Testis (tissue), 3 donors: ENCODE measurements around the gene CD48. TPM values are rescaled to one million over a fixed set of nuclear protein-coding genes. Genes with fewer than 3 reads are reported as not detected.

Experiments
- DNase-seq: peaks from one replicate; pipeline ENCODE4 v3.0.0-alpha.2; 2019
- H3K27ac ChIP-seq, 2 donors: fragments of 200-600 bp; sonication (generic); one replicate each; pipeline ENCODE4 v1.5.1; 2019
- H3K27me3 ChIP-seq: fragments of 200-600 bp; sonication (generic); one replicate; pipeline ENCODE4 v1.5.1; 2019
- H3K36me3 ChIP-seq: fragments of 200-600 bp; sonication (generic); one replicate; pipeline ENCODE4 v1.5.1; 2017; ENCODE audit warnings: low read depth; ENCODE audit errors: missing control alignments
- H3K4me1 ChIP-seq: fragments of 200-600 bp; sonication (generic); one replicate; pipeline ENCODE4 v1.5.1; 2019
- H3K4me3 ChIP-seq, 2 donors: fragments of 200-600 bp; sonication (generic); one replicate each; pipeline ENCODE4 v1.5.1; 2017 to 2019
- H3K9me3 ChIP-seq: fragments of 200-600 bp; sonication (generic); one replicate; pipeline ENCODE4 v1.5.1; 2017
- POLR2A ChIP-seq: fragments of 450-650 bp; IDR thresholded peaks from one replicate; pipeline ENCODE4 v1.6.1; 2017; ENCODE audit warnings: antibody characterized with exemption, mild to moderate bottlenecking, moderate library complexity
- WGBS, 2 donors: methylation state at CpG; one replicate each; pipeline ENCODE4 v1.1.5; 2018; 5-methylcytosine and 5-hydroxymethylcytosine counted together
- intact Hi-C: fragments of 100-400 bp; cut with DNase I; formaldehyde crosslinking; loops from one replicate; pipeline ENCODE4 v1.15.1; 2023; ENCODE audit warnings: low total_unique reads
- polyA plus RNA-seq: library from polyadenylated mRNA; stranded (reverse); fragments of 350-450 nt; fragmentation: Illumina TruSeq; extraction: RNeasy Lipid Tissue Mini Kit (QIAGEN cat#74804); gene quantifications from one replicate; pipeline ENCODE4 v1.2.3, GENCODE V29; 2014; ENCODE audit warnings: low read depth, low replicate concordance; ENCODE audit not compliant: insufficient read depth
- total RNA-seq, 2 donors: library from RNA; depleted of rRNA; stranded (reverse); fragments of >200 nt; gene quantifications; one replicate each; pipeline ENCODE4 v1.2.3, GENCODE V29; 2016
- TF ChIP-seq, protein P1 (sequence below), 3 experiments: fragments of 450-650 bp in 2 of 3; fragments of 200-600 bp in 1 of 3; sonication (generic) in 1 of 3; IDR thresholded peaks; one replicate each; pipeline ENCODE4 v1.5.1; 2016 to 2019; ENCODE audit warnings: antibody characterized with exemption in 3 of 3, mild to moderate bottlenecking in 2 of 3, moderate library complexity in 1 of 3

The CD48 gene
- total and polyA plus RNA-seq, 3 donors from 2014 or later: 0.63 to 6.1 (median 1.4) TPM

DNA sequence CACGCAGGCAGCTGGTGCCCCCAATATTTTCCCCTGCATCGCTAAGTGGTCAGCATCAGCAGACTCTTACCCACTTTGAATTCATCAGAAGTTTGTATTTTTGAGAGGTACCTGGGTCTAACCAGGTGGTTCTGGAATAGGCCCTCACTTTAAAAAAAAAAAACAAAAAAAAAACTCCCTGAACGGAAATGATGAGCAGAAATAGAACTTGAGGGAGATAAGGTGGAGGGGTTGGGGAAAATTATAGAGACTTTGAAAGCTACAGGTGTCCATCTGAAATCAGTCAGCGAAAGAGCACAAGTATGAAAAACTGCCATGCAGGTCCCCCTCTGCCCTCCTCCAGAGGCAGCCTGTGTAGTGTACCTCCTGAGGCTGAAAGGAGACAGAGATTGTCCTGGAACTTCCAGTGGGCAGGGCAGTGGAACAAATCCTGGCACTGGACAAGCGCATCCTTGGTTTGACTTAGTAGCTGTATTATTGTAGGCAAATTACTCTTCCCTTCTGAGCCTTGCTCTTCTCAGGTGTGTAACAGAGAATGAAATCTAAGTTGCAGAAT, 28.6 kb upstream of the CD48 start:
- WGBS, 2 donors: 84 to 94% methylated on average over 5 of the region's 5 CpGs
- intact Hi-C loops: no loop called here
- Histone ChIP-seq H3K36me3 (no peaks in the 10 kb centered on the region), H3K9me3 (no peaks in the 10 kb centered on the region), H3K27me3 (no peaks in the 10 kb centered on the region), H3K4me3 (no peak overlapping the region), H3K4me1 (no peaks in the 10 kb centered on the region), H3K27ac (no peak overlapping the region)
- TF ChIP-seq POLR2A: no peak
- TF ChIP-seq, protein P1, sequence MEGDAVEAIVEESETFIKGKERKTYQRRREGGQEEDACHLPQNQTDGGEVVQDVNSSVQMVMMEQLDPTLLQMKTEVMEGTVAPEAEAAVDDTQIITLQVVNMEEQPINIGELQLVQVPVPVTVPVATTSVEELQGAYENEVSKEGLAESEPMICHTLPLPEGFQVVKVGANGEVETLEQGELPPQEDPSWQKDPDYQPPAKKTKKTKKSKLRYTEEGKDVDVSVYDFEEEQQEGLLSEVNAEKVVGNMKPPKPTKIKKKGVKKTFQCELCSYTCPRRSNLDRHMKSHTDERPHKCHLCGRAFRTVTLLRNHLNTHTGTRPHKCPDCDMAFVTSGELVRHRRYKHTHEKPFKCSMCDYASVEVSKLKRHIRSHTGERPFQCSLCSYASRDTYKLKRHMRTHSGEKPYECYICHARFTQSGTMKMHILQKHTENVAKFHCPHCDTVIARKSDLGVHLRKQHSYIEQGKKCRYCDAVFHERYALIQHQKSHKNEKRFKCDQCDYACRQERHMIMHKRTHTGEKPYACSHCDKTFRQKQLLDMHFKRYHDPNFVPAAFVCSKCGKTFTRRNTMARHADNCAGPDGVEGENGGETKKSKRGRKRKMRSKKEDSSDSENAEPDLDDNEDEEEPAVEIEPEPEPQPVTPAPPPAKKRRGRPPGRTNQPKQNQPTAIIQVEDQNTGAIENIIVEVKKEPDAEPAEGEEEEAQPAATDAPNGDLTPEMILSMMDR (IDR thresholded peaks at IDR 0.05): no peak
- no peak for DNase-seq

DNA sequence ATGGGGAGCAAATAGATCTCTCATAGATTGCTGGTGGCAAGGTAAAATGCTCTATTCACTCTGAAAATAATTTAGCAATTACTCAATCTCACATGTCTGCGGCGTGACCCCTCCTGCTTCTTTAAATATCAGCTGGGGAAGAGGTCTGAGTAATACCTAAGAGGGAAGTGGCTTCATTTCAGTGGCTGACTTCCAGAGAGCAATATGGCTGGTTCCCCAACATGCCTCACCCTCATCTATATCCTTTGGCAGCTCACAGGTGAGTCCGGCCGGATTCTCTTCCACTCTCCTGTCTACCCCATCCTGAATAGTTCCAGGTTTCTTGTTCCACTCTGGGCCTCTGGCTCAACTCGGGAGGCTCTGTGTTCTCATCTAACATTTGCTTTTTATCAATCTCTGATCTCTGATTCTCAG, 27.5 kb upstream of the CD48 start, which contains the start of gene SLAMF7:
SLAMF7 (plus strand) TSS at position 150 of the 414 bp plus-strand sequence; CDS start at position 205, 55 bp downstream.
- intact Hi-C loops: no loop called here
- TF ChIP-seq, protein P1 (IDR thresholded peaks at IDR 0.05): no peak
- no peak for TF ChIP-seq POLR2A
- H3K4me1 ChIP-seq: no peaks in the 10 kb centered on the region
- no peak for DNase-seq
- no peak within 1 kb of the TSS for H3K27ac ChIP-seq
- no peak within 1 kb of the TSS for H3K4me3 ChIP-seq
- WGBS, 2 donors: 85 to 88% methylated on average over 5 of the region's 5 CpGs
- H3K36me3 ChIP-seq: no peaks in the 10 kb centered on the region
- H3K9me3 ChIP-seq: no peaks in the 10 kb centered on the region
- no peaks in the 10 kb centered on the region for H3K27me3 ChIP-seq

DNA sequence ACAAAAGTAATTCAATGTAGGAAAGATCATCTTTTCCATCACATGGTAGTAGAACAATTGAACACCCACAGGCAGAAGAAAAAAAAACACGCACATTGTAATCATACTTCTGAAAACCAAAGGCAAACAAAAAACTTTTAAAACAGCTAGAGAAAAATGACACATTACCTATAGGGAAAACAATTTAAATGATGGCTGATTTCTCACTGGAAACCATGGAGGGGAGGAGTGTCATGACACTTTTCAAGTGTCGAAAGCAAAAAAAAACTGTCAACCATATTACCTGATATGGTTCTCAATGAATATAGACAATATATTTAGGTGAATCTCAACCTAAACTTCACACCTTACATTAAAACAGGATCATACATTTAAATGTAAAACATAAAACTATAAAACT, 26.6 kb upstream of the CD48 start:
- WGBS, 2 donors: 93 to 98% methylated on average over 2 of the region's 2 CpGs
- Histone ChIP-seq H3K36me3 (no peaks in the 10 kb centered on the region), H3K4me3 (no peak overlapping the region), H3K27ac (no peak overlapping the region), H3K4me1 (no peaks in the 10 kb centered on the region), H3K27me3 (no peaks in the 10 kb centered on the region), H3K9me3 (no peaks in the 10 kb centered on the region)
- intact Hi-C loops: no loop called here
- no peak for DNase-seq
- no peak for TF ChIP-seq POLR2A
- TF ChIP-seq, protein P1 (IDR thresholded peaks at IDR 0.05): no peak

DNA sequence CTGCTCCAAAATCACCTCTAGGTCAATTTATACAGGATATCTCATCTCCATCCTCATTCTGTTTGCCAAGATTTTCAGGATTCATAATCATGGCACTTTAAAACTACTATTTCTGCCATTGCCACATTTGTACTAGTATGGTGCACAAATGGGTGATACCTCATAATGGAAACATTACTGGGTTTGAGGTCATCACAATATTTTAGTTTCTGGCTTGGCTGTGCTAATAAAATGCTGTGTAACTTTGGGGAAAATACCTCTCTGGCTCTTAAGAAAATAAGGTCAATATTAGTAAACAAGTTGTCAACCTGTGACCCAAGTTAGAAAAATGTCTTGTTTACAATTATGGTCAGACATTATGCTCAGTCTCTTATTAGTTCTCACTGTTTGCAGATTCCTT, 22.7 kb upstream of the CD48 start:
- Histone ChIP-seq H3K27ac (no peak overlapping the region), H3K4me3 (no peak overlapping the region), H3K27me3 (no peaks in the 10 kb centered on the region), H3K36me3 (no peaks in the 10 kb centered on the region), H3K4me1 (no peaks in the 10 kb centered on the region), H3K9me3 (no peaks in the 10 kb centered on the region)
- TF ChIP-seq, protein P1 (IDR thresholded peaks at IDR 0.05): no peak
- TF ChIP-seq POLR2A: no peak
- DNase-seq: no peak
- intact Hi-C loops: no loop called here

DNA sequence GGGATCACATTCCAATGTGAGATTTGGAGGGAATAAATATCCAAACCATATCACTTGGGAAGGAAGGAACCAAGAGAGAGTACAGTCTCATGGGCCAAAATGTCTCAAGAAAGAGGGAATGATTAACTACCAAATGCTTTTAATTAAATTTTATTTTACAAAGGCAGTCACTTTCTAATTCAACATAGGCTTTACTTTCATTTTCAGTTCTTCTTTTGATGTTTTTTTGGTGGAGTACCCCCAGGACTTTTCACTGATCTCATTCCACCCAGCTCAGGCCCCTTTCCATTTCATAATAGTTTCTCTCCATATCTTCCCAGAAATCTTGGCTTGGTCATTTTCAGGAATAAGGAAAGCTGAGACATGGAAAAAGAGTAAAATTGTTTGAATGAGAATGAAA, 22.3 kb upstream of the CD48 start:
- H3K4me1 ChIP-seq: no peaks in the 10 kb centered on the region
- no peaks in the 10 kb centered on the region for H3K27me3 ChIP-seq
- H3K9me3 ChIP-seq: no peaks in the 10 kb centered on the region
- no peak overlapping the region for H3K4me3 ChIP-seq
- TF ChIP-seq, protein P1 (IDR thresholded peaks at IDR 0.05): no peak
- no peak for TF ChIP-seq POLR2A
- H3K36me3 ChIP-seq: no peaks in the 10 kb centered on the region
- H3K27ac ChIP-seq: no peak overlapping the region
- intact Hi-C loops: no loop called here
- DNase-seq: no peak
